Effector CD4-positive, alpha-beta T cell (primary cell): ENCODE results near the gene EGLN1.

Source experiments
- DNase-seq: peaks from one replicate; pipeline ENCODE4 v3.0.0-alpha.2; 2020

EGLN1 gene

GRCh38 chr1:231420959-231421545, 1.0 kb downstream of the EGLN1 start:
- peak; percentile 30 for DNase-seq

- DNase-seq: no peak
Observed at GRCh38 chr1:231420299-231420958, 1.7 kb downstream of the EGLN1 start.

- DNase-seq: no peak
Observed at GRCh38 chr1:231419738-231420298, 2.3 kb downstream of the EGLN1 start.

- no peak for DNase-seq
Observed at GRCh38 chr1:231419147-231419546, 2.9 kb downstream of the EGLN1 start.

- no peak for DNase-seq
Observed at GRCh38 chr1:231418741-231419107, 3.4 kb downstream of the EGLN1 start.

GRCh38 chr1:231418101-231418740, 3.9 kb downstream of the EGLN1 start:
- no peak for DNase-seq

- DNase-seq: no peak
Observed at GRCh38 chr1:231417513-231417912, 4.6 kb downstream of the EGLN1 start.

- no peak for DNase-seq
Observed at GRCh38 chr1:231416901-231417300, 5.2 kb downstream of the EGLN1 start.

- DNase-seq: no peak
Observed at GRCh38 chr1:231415018-231415583, 7.0 kb downstream of the EGLN1 start.

GRCh38 chr1:231414260-231415016, 7.6 kb downstream of the EGLN1 start:
- DNase-seq: no peak

- DNase-seq: no peak
Observed at GRCh38 chr1:231413749-231414082, 8.4 kb downstream of the EGLN1 start.

GRCh38 chr1:231411036-231411531, 11.0 kb downstream of the EGLN1 start:
- DNase-seq: no peak

- no peak for DNase-seq
Observed at GRCh38 chr1:231410036-231410612, 12.0 kb downstream of the EGLN1 start.

- no peak for DNase-seq
Observed at GRCh38 chr1:231408528-231409094, 13.5 kb downstream of the EGLN1 start.

- DNase-seq: no peak
Observed at GRCh38 chr1:231407547-231408396, 14.3 kb downstream of the EGLN1 start.

GRCh38 chr1:231407049-231407448, 15.0 kb downstream of the EGLN1 start:
- DNase-seq: no peak

GRCh38 chr1:231404318-231404717, 17.8 kb downstream of the EGLN1 start:
- DNase-seq: no peak

GRCh38 chr1:231401478-231401877, 20.6 kb downstream of the EGLN1 start:
- DNase-seq: no peak

GRCh38 chr1:231397886-231398671, 24.0 kb downstream of the EGLN1 start:
- no peak for DNase-seq

- DNase-seq: no peak
Observed at GRCh38 chr1:231396643-231397042, 25.4 kb downstream of the EGLN1 start.
